Sigmoid colon (tissue), 7 donors: ENCODE data around the gene SERTAD3. TPM values are rescaled to one million over a fixed set of nuclear protein-coding genes. Genes with fewer than 3 reads are reported as not detected.

Source experiments
- DNase-seq: peaks from one replicate; pipeline ENCODE4 v3.0.0-alpha.2; 2019
- H3K27ac ChIP-seq, 4 donors: fragments of 200-600 bp; sonication (generic); one replicate each; pipeline ENCODE4 v1.5.1; 2016 to 2019; ENCODE audit warnings: mild to moderate bottlenecking in 1 of 4
- H3K27me3 ChIP-seq, 3 donors: fragments of 200-600 bp; sonication (generic); one replicate each; pipeline ENCODE4 v1.5.1; 2019; ENCODE audit warnings: mild to moderate bottlenecking in 1 of 3
- H3K36me3 ChIP-seq, 4 donors: fragments of 200-600 bp; sonication (generic); one replicate each; pipeline ENCODE4 v1.5.1; 2016 to 2019
- H3K4me1 ChIP-seq, 4 donors: fragments of 200-600 bp; sonication (generic); one replicate each; pipeline ENCODE4 v1.5.1; 2017 to 2019
- H3K4me3 ChIP-seq, 4 donors: fragments of 200-600 bp; sonication (generic); one replicate each; pipeline ENCODE4 v1.5.1; 2017 to 2019; ENCODE audit warnings: mild to moderate bottlenecking in 2 of 4, moderate library complexity in 1 of 4
- H3K9me3 ChIP-seq, 4 donors: fragments of 200-600 bp in 3 of 4; sonication (generic) in 3 of 4; one replicate each; pipeline versions ENCODE4 v1.5.1 to v1.6.1; 2013 to 2019
- EP300 ChIP-seq, 4 donors: sonication (generic); formaldehyde crosslinking; IDR thresholded peaks; one replicate each; pipeline ENCODE4 v1.6.1; 2017; ENCODE audit warnings: antibody characterized with exemption in 4 of 4
- POLR2A ChIP-seq, 2 donors: fragments of 450-650 bp; IDR thresholded peaks; one replicate each; pipeline ENCODE4 v1.6.1; 2016; ENCODE audit warnings: antibody characterized with exemption in 2 of 2, mild to moderate bottlenecking in 2 of 2, moderate library complexity in 2 of 2
- POLR2AphosphoS5 ChIP-seq, 4 donors: sonication (generic); formaldehyde crosslinking; IDR thresholded peaks; one replicate each; pipeline ENCODE4 v1.6.1; 2017; ENCODE audit warnings: antibody characterized with exemption in 4 of 4
- WGBS, 2 donors: extraction: QIAGEN DNeasy Blood & Tissue Kit; methylation state at CpG; one replicate each; pipeline ENCODE4 v1.1.7; 2013; 5-methylcytosine and 5-hydroxymethylcytosine counted together
- intact Hi-C: fragments of 100-400 bp; cut with DNase I; formaldehyde crosslinking; loops from one replicate; pipeline ENCODE4 v1.15.1; 2023
- polyA plus RNA-seq, 3 donors: library from polyadenylated mRNA; stranded (reverse); fragments of 200-250 nt; gene quantifications; one replicate each; pipeline ENCODE4 v1.2.3, GENCODE V29; 2013
- small RNA-seq, 3 donors: library from RNA; depleted of rRNA; stranded (forward); fragments of <200 nt; gene quantifications; one replicate each; pipeline ENCODE3, GENCODE V24; 2016
- total RNA-seq, 4 donors: library from RNA; depleted of rRNA; stranded (reverse); fragments of >200 nt; gene quantifications; one replicate each; pipeline ENCODE4 v1.1.0, GENCODE V29; 2016
- TF ChIP-seq, protein P1 (sequence below), 4 experiments: fragments of 450-650 bp in 3 of 4; fragments of 200-600 bp in 1 of 4; IDR thresholded peaks; one replicate each; pipeline ENCODE4 v1.5.1; 2016 to 2019; ENCODE audit warnings: antibody characterized with exemption in 4 of 4, mild to moderate bottlenecking in 3 of 4, moderate library complexity in 2 of 4
- donor health status: healthy with polysubstance abuse.
- donor health status: Bipolar disorder and iron deficiency.
- donor health status: healthy.

The SERTAD3 gene
- total and polyA plus RNA-seq, 7 donors = 15.5 to 60.7 (median 28.9) TPM

DNA sequence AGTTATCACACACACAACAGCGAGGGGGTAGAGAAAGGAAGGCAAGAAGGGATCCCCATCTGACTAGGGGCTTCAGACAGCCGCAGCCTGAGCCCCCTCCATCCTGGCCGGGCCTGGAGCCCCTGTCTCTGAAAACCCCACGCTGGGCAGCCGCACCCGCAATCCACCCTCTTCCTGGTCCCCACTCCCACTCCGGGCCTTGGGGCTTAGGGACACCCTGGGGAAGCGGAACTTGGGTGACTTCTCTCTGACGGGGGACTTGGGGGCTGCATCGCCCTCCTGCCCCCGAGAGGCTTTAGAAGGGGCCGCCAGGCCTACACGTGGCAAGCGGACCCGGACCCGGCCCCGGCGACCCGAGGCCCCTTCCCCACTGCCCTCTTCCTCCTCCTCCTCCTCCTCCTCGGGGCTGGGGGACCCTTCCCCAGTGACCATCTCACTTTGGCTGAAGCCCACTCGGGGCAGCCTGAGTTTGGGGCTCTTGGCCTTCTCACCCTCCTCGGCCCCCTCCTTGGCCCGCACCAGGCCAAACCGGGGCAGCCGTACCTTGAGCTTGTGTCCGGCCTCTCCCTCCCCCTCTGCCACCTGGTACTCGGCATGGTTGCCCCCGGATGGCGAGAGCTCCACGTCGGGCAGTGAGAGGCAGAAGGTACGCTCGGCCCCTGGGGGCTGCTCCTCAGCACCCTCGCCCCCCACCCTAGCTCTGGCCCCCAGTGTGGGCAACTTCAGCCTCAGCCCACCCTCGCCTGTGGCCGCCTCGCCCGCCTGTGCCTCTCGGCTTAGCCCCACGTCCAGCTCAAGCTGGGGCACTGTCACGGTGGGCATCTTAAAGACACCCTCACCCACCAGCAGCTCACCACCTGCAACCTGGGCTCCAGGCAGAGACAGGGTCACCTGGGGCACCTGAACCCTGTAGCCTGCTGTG is 50.0 kb downstream of the SERTAD3 start:
- no peak for DNase-seq
- H3K9me3 ChIP-seq = no peaks in the 10 kb centered on the region
- no peaks in the 10 kb centered on the region for H3K27me3 ChIP-seq
- no peak overlapping the region for H3K4me3 ChIP-seq
- TF ChIP-seq POLR2AphosphoS5 (IDR thresholded peaks at IDR 0.05) = no peak
- no peaks in the 10 kb centered on the region for H3K4me1 ChIP-seq
- no peaks in the 10 kb centered on the region for H3K36me3 ChIP-seq
- 92 to 93% methylated on average over 41 of the region's 41 CpGs for WGBS, 2 donors
- intact Hi-C loops = no loop called here
- H3K27ac ChIP-seq = no peak overlapping the region

DNA sequence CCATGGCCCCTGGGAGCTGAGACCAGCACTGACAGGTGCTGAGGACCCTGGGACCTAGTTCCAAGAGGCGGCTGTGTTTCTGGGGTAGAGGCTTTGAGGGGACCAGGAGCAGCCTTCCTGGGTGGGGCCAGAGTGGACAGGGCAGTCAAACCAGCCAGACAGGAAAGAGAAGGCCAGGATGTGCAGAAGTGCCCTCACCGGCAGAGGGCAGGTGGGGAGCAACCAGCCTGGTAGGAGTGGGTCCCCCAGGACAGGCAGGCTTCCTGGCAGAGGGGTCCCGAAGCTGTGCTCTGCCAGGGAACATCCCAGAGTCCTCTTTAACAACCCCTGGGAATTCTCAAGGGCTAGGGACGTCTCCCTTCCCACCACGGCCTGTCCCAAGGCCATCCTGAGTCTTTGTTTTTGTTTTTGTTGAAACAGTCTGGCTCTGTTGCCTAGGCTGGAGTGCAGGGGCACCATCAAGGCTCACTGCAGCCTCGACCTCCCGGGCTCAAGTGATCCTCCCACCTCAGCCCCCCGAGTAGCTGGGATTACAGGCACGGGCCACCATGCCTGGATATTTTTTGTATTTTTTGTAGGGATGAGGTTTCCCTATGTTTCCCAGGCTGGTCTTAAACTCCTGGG is 51.1 kb downstream of the SERTAD3 start:
- Histone ChIP-seq H3K36me3 (no peaks in the 10 kb centered on the region), H3K9me3 (no peaks in the 10 kb centered on the region), H3K27ac (no peak overlapping the region), H3K4me1 (no peaks in the 10 kb centered on the region), H3K4me3 (no peak overlapping the region), H3K27me3 (no peaks in the 10 kb centered on the region)
- no peak for DNase-seq
- TF ChIP-seq, protein P1, sequence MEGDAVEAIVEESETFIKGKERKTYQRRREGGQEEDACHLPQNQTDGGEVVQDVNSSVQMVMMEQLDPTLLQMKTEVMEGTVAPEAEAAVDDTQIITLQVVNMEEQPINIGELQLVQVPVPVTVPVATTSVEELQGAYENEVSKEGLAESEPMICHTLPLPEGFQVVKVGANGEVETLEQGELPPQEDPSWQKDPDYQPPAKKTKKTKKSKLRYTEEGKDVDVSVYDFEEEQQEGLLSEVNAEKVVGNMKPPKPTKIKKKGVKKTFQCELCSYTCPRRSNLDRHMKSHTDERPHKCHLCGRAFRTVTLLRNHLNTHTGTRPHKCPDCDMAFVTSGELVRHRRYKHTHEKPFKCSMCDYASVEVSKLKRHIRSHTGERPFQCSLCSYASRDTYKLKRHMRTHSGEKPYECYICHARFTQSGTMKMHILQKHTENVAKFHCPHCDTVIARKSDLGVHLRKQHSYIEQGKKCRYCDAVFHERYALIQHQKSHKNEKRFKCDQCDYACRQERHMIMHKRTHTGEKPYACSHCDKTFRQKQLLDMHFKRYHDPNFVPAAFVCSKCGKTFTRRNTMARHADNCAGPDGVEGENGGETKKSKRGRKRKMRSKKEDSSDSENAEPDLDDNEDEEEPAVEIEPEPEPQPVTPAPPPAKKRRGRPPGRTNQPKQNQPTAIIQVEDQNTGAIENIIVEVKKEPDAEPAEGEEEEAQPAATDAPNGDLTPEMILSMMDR (IDR thresholded peaks at IDR 0.05) = peak in 1 of 4 experiments; percentile 11
- no peak for TF ChIP-seq POLR2A (IDR thresholded peaks at IDR 0.05)
- intact Hi-C loops = no loop called here
- WGBS, 2 donors = 33 to 61% methylated on average over 9 of the region's 9 CpGs

DNA sequence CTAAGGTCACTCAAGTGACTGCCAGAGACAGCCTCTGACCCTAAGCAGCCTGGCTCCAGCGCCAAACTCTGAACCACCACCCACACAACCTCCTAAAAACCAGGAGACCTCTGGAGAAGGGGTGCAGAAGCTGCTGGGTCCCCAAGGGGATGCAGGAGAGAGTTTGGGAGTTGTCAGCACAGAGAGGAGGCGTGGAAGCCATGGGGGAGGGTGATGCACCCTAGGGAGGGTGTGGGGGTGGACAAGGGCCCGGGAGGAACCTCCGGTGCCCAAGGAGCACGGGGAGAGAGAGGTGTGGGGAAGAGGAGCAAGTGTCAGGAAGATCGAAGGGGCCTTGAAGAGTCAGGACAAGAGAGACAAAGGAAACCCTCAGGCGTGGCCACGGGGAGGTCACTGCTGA is 52.0 kb downstream of the SERTAD3 start:
- WGBS, 2 donors = 78 to 83% methylated on average over 8 of the region's 8 CpGs

More for the DNA sequence above, 52.0 kb downstream of the SERTAD3 start:
- intact Hi-C loops = no loop called here
- H3K4me3 ChIP-seq = no peak overlapping the region
- H3K9me3 ChIP-seq = no peaks in the 10 kb centered on the region
- H3K27ac ChIP-seq = no peak overlapping the region
- TF ChIP-seq POLR2A (IDR thresholded peaks at IDR 0.05) = no peak
- TF ChIP-seq, protein P1 (IDR thresholded peaks at IDR 0.05) = no peak
- no peak for TF ChIP-seq POLR2AphosphoS5 (IDR thresholded peaks at IDR 0.05)
- TF ChIP-seq EP300 (IDR thresholded peaks at IDR 0.05) = no peak
- H3K4me1 ChIP-seq = no peaks in the 10 kb centered on the region
- DNase-seq = no peak
- no peaks in the 10 kb centered on the region for H3K27me3 ChIP-seq
- no peaks in the 10 kb centered on the region for H3K36me3 ChIP-seq

Small RNAs within 50 kb of the gene (small RNA-seq; reads per million reads assigned to genes)
- 0 reads per million in 3 donors for gene RF00017

Other genes starting within 250 kb of the SERTAD3 start
- 1 to 10 TPM in 2 of 4 donors, not detected in 2; 1.1 to 5.0 TPM for gene TTC9B, start 226.0 kb downstream of the SERTAD3 start, total RNA-seq
- under 1 TPM in 1 of 3 donors, not detected in 2; 0.34 TPM for gene TTC9B, start 226.0 kb downstream of the SERTAD3 start, polyA plus RNA-seq
- gene CCNP, start 217.6 kb downstream of the SERTAD3 start, total RNA-seq = not detected
- under 1 TPM in 1 of 3 donors, not detected in 2; 0.23 TPM for gene CCNP, start 217.6 kb downstream of the SERTAD3 start, polyA plus RNA-seq
- 10 to 100 TPM; 57.4 to 78.7 (median 76.3) TPM for gene AKT2, start 159.0 kb downstream of the SERTAD3 start, total RNA-seq
- 100 to 1,000 TPM in 1 of 3 donors, 10 to 100 TPM in 2; 28.0 to 107 (median 31.2) TPM for gene AKT2, start 159.0 kb downstream of the SERTAD3 start, polyA plus RNA-seq
- 10 to 100 TPM in 3 of 4 donors, 1 to 10 TPM in 1; 8.9 to 12.8 (median 11.5) TPM for gene C19orf47, start 95.9 kb downstream of the SERTAD3 start, total RNA-seq
- gene C19orf47, start 95.9 kb downstream of the SERTAD3 start, polyA plus RNA-seq = 10 to 100 TPM in 1 of 3 donors, 1 to 10 TPM in 2; 7.9 to 16.7 (median 8.4) TPM
- gene PLD3, start 95.6 kb downstream of the SERTAD3 start, total RNA-seq = 100 to 1,000 TPM; 164 to 270 (median 230) TPM
- 100 to 1,000 TPM in 2 of 3 donors, 10 to 100 TPM in 1; 48.0 to 121 (median 118) TPM for gene PLD3, start 95.6 kb downstream of the SERTAD3 start, polyA plus RNA-seq
- under 1 TPM in 2 of 4 donors, not detected in 2; 0.14 to 0.36 TPM for gene HIPK4, start 54.2 kb downstream of the SERTAD3 start, total RNA-seq
- gene HIPK4, start 54.2 kb downstream of the SERTAD3 start, polyA plus RNA-seq = under 1 TPM in 1 of 3 donors, not detected in 2; 0.06 TPM
- 1 to 10 TPM; 3.5 to 8.6 (median 5.0) TPM for gene PRX, start 31.0 kb downstream of the SERTAD3 start, total RNA-seq
- 1 to 10 TPM in 2 of 3 donors, under 1 TPM in 1; 0.69 to 2.0 (median 1.8) TPM for gene PRX, start 31.0 kb downstream of the SERTAD3 start, polyA plus RNA-seq
- 10 to 100 TPM; 10.2 to 29.2 (median 15.7) TPM for gene SERTAD1, start 18.3 kb downstream of the SERTAD3 start, total RNA-seq
- 10 to 100 TPM; 14.4 to 44.4 (median 24.0) TPM for gene SERTAD1, start 18.3 kb downstream of the SERTAD3 start, polyA plus RNA-seq
- 100 to 1,000 TPM; 115 to 232 (median 210) TPM for gene BLVRB, start 21.4 kb upstream of the SERTAD3 start, total RNA-seq
- gene BLVRB, start 21.4 kb upstream of the SERTAD3 start, polyA plus RNA-seq = 100 to 1,000 TPM; 139 to 224 (median 196) TPM
- gene SPTBN4, start 22.7 kb upstream of the SERTAD3 start, total RNA-seq = 1 to 10 TPM in 3 of 4 donors, under 1 TPM in 1; 0.99 to 5.0 (median 2.7) TPM
- 1 to 10 TPM in 1 of 3 donors, under 1 TPM in 1, not detected in 1; 0.23 to 1.3 TPM for gene SPTBN4, start 22.7 kb upstream of the SERTAD3 start, polyA plus RNA-seq
- gene SHKBP1, start 132.5 kb upstream of the SERTAD3 start, total RNA-seq = 10 to 100 TPM; 15.9 to 36.3 (median 33.8) TPM
- gene SHKBP1, start 132.5 kb upstream of the SERTAD3 start, polyA plus RNA-seq = 10 to 100 TPM; 50.2 to 81.0 (median 52.9) TPM
- gene LTBP4, start 157.0 kb upstream of the SERTAD3 start, total RNA-seq = 100 to 1,000 TPM; 107 to 206 (median 176) TPM
- gene LTBP4, start 157.0 kb upstream of the SERTAD3 start, polyA plus RNA-seq = 100 to 1,000 TPM in 1 of 3 donors, 10 to 100 TPM in 2; 31.9 to 118 (median 41.4) TPM
- 10 to 100 TPM; 21.9 to 38.2 (median 25.0) TPM for gene NUMBL, start 246.3 kb upstream of the SERTAD3 start, total RNA-seq
- 10 to 100 TPM in 1 of 3 donors, 1 to 10 TPM in 2; 3.0 to 13.7 (median 9.6) TPM for gene NUMBL, start 246.3 kb upstream of the SERTAD3 start, polyA plus RNA-seq